ENCODE measurements around the gene HERC3. TPM values are rescaled to one million over a fixed set of nuclear protein-coding genes. Genes with fewer than 3 reads are reported as not detected.
A peak's percentile ranks its signal among the peaks of the same experiment; 100 is the strongest.

HERC3 gene
- 19.5 and 25.0 TPM in 2 replicates for total RNA-seq

DNA sequence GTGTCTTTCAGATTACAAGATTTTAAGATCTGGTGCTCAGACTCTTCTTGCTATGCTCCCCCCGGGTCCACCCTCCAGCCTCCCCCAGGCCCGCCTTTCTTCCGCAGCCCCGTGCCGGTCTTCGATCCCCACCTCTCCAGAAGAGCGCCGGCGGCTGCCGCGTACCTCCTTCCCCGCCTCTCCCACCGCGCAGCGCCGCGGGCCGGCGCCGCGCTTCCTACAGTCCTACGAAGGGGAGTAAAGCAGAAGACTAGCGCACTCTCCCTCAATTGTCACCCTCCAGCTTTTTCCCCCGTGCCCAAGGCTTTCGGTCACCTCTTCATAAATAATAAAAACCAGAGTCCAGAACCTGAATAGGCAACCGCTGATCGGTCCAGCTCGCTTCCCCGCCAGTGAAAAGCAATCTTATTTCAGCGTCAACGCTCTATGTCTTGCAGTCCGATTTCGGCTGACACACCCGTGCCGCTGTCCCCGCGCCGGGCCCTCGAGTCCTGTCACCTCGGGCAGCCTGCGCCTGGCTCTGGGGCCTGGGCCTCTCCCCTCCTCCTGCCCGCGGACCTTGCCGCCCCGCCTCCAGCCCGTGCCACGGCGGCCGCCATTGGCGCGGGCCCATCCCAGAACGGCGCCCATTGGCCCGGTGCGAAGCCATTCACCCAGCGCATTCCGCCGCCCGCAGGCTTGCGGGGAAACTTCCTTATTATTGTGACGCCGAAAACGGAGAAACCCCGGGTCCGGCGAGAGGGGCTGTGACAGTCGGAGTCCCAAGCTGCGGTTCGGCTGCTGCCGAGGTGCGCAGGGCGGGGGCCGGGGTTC is at the start of gene HERC3:
Gene HERC3, plus strand, starts transcription at position 694 of the 813 bp plus-strand sequence. CDS start 13,344 bp downstream, outside the sequence.

DNA sequence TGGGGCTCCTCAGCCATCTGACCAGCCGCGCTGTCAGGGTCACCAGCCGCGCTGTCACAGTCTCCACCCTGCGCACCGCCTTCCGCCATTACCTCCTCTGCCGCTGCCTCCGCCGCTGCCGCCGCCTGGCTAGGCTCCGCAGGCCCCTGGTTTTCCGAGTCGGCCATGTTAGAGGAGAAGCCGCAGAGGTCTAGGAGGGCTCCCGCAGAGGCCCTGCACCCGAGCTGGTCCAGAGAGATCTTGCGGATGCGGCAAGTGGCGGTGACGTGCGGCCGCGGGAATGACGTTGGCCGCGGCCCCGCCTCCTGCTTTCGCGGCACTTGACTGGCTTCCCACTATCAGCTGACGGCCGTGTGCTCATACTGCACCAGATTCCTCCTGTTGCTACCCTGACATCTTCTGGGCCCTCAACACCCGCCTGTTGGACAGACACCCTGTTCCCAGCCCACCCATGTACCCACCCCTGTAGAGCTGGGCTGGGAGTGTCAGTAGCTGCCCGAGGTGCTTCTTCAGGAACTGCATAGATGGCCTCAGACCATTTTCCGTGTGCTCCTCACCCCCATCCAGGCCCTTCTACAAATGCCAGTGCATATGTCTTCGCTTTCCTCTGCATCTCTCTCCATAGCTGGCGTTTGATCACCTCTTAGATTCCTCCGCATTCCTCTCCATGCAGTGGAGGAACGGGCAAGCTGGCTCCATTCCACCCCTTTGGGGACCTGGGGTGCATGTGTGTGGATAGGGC is 105.5 kb downstream of the HERC3 start, which contains the start of gene NAP1L5:
Gene NAP1L5, minus strand, starts transcription at position 242 of the 742 bp plus-strand sequence. Its CDS starts 75 bp downstream, at position 167.

Small RNA genes within 50 kb of the gene (small RNA-seq; reads per million reads assigned to genes)
- gene RF02115 (not detected), gene RNU6-33P (1.0 reads per million, percentile 60 among the genes with 10 or more reads in this experiment)

Other genes starting within 250 kb of the HERC3 start
- 2.9 and 4.3 TPM in 2 replicates for gene HERC6, start 213.6 kb upstream of the HERC3 start, total RNA-seq
- gene HERC5, start 135.4 kb upstream of the HERC3 start, total RNA-seq, result 0.73 and 1.4 TPM in 2 replicates
- gene PYURF, start 68.7 kb upstream of the HERC3 start, total RNA-seq, result 60.2 and 61.4 TPM in 2 replicates
- 4.8 and 7.2 TPM in 2 replicates for gene NAP1L5, start 105.3 kb downstream of the HERC3 start, total RNA-seq